PC-9 (cell line): Measurements from ENCODE around the gene ISG15.

Source experiments
- CTCF ChIP-seq: fragments of 200-600 bp; sonication (generic); conservative IDR thresholded peaks from 2 replicates; pipeline ENCODE4 v1.6.1; 2017; ENCODE audit warnings: mixed run types, antibody characterized with exemption, mild to moderate bottlenecking, moderate library complexity
- EZH2 ChIP-seq: fragments of 200-600 bp; sonication (generic); IDR thresholded peaks from 2 replicates; pipeline ENCODE4 v1.8.0; 2017; ENCODE audit warnings: antibody characterized with exemption, low read depth

- TF ChIP-seq CTCF (no peak), EZH2 (no peak)
Observed at GRCh38 chr1:1062348-1063163, 49.3 kb downstream of the ISG15 start.
